Measurements from ENCODE around the gene PAX6.

Gene PAX6

GRCh38 chr11:31809541-31809856 is 1.6 kb downstream of the PAX6 start:
- DNase-seq (ENCODE audit: low read depth in 4 of 4, low spot score in 1 of 4) = no peak

GRCh38 chr11:31808721-31809540 is 2.2 kb downstream of the PAX6 start:
- DNase-seq (ENCODE audit: low read depth in 4 of 4, low spot score in 1 of 4) = no peak

GRCh38 chr11:31807799-31808667 is 3.1 kb downstream of the PAX6 start:
- DNase-seq (ENCODE audit: low read depth in 4 of 4, low spot score in 1 of 4) = no peak

GRCh38 chr11:31806928-31807798 is 4.0 kb downstream of the PAX6 start:
- no peak for DNase-seq (ENCODE audit: low read depth in 4 of 4, low spot score in 1 of 4)

GRCh38 chr11:31806186-31806927 is 4.8 kb downstream of the PAX6 start:
- no peak for DNase-seq (ENCODE audit: low read depth in 4 of 4, low spot score in 1 of 4)

- no peak for DNase-seq (ENCODE audit: low read depth in 4 of 4, low spot score in 1 of 4)
These were observed 5.4 kb downstream of the PAX6 start for GRCh38 chr11:31805629-31806185.

- no peak for DNase-seq (ENCODE audit: low read depth in 4 of 4, low spot score in 1 of 4)
These were observed 6.0 kb downstream of the PAX6 start for GRCh38 chr11:31805037-31805628.

- no peak for DNase-seq (ENCODE audit: low read depth in 4 of 4, low spot score in 1 of 4)
These were observed 6.6 kb downstream of the PAX6 start for GRCh38 chr11:31804312-31805036.

- DNase-seq (ENCODE audit: low read depth in 4 of 4, low spot score in 1 of 4) = no peak
These were observed 7.3 kb downstream of the PAX6 start for GRCh38 chr11:31803813-31804311.

GRCh38 chr11:31802990-31803812 is 7.9 kb downstream of the PAX6 start:
- no peak for DNase-seq (ENCODE audit: low read depth in 4 of 4, low spot score in 1 of 4)

- DNase-seq (ENCODE audit: low read depth in 4 of 4, low spot score in 1 of 4) = no peak
These were observed 8.5 kb downstream of the PAX6 start for GRCh38 chr11:31802609-31802989.

- no peak for DNase-seq (ENCODE audit: low read depth in 4 of 4, low spot score in 1 of 4)
These were observed 9.0 kb downstream of the PAX6 start for GRCh38 chr11:31802000-31802551.

GRCh38 chr11:31801298-31801702 is 9.8 kb downstream of the PAX6 start:
- no peak for DNase-seq (ENCODE audit: low read depth in 4 of 4, low spot score in 1 of 4)

- no peak for DNase-seq (ENCODE audit: low read depth in 4 of 4, low spot score in 1 of 4)
These were observed 10.5 kb downstream of the PAX6 start for GRCh38 chr11:31800398-31801265.

GRCh38 chr11:31799435-31800397 is 11.4 kb downstream of the PAX6 start:
- DNase-seq (ENCODE audit: low read depth in 4 of 4, low spot score in 1 of 4) = no peak

Data from stimulated activated CD4-positive, alpha-beta T cell treated with anti-CD3 and anti-CD28 coated beads, Interleukin-1b, Interleukin-23, amount 100 ng/mL, for 24 hours (primary cell).